GM13977 (cell line): ENCODE data around the gene GUCY2D.

ENCODE experiments used
- DNase-seq: peaks from one replicate; pipeline ENCODE4 v3.0.0; 2012; ENCODE audit warnings: low spot score
- CTCF ChIP-seq: IDR thresholded peaks from 2 replicates; pipeline ENCODE4 v1.5.1; 2012; ENCODE audit warnings: mild to moderate bottlenecking, control low read depth; ENCODE audit not compliant: insufficient read depth; ENCODE audit errors: extremely low read depth, missing control alignments
- in situ Hi-C: fragments of 300-500 bp; cut with MboI; formaldehyde crosslinking; loops from one replicate; pipeline ENCODE4 v1.12.0; 2022; ENCODE audit warnings: low sequenced_read_pairs, low pct_unique_long_range_greater_than_20kb, mixed read lengths, inconsistent platforms; ENCODE audit not compliant: unreplicated experiment

GUCY2D gene

GRCh38 chr17:8016632-8017424, 14.4 kb downstream of the GUCY2D start:
- TF ChIP-seq CTCF, result peak; percentile 76
- in situ Hi-C loops, result no loop called here
- DNase-seq, result peak; percentile 68

- no peak for TF ChIP-seq CTCF
- in situ Hi-C loops, result no loop called here
- DNase-seq, result no peak
Measured at GRCh38 chr17:8018436-8018835, 16.0 kb downstream of the GUCY2D start.

- no peak for TF ChIP-seq CTCF
- in situ Hi-C loops, result no loop called here
Measured at GRCh38 chr17:8019166-8019565, 16.8 kb downstream of the GUCY2D start.

GRCh38 chr17:8019665-8020650, 17.5 kb downstream of the GUCY2D start:
- in situ Hi-C loops, result no loop called here
- DNase-seq, result no peak
- TF ChIP-seq CTCF, result no peak

More at GRCh38 chr17:8019166-8019565, 16.8 kb downstream of the GUCY2D start:
- no peak for DNase-seq

GRCh38 chr17:8020776-8021564, 18.6 kb downstream of the GUCY2D start:
- DNase-seq, result no peak
- no peak for TF ChIP-seq CTCF
- in situ Hi-C loops, result no loop called here
